ENCODE data around the gene FAM200A.

FAM200A gene

GRCh38 chr7:99499721-99500636, 51.9 kb downstream of the FAM200A start, which contains the start of gene ZNF394:
Gene ZNF394, minus strand, starts transcription at chr7:99500281. Its CDS starts 188 bp downstream, at chr7:99500093.
- peak; percentile 88 for DNase-seq

GRCh38 chr7:99499371-99499720, 52.6 kb downstream of the FAM200A start:
- DNase-seq, result no peak

GRCh38 chr7:99498546-99498944, 53.4 kb downstream of the FAM200A start:
- DNase-seq, result no peak

GRCh38 chr7:99497766-99498545, 54.0 kb downstream of the FAM200A start:
- DNase-seq, result no peak
